Erythroblast (primary cell): Measurements from ENCODE around the gene SPNS3.

Experiments
- DNase-seq, 2 experiments: peaks; one replicate each; lab custom pipeline; 2025; lab: John Stamatoyannopoulos, UW
- GATA1 ChIP-seq: IDR thresholded peaks from 2 replicates; pipeline ENCODE4 v1.6.1; 2011; ENCODE audit warnings: low read depth, mild to moderate bottlenecking, control low read depth, low read length, moderate library complexity
- POLR2A ChIP-seq: IDR thresholded peaks from 2 replicates; pipeline ENCODE4 v1.6.1; 2011; ENCODE audit warnings: mild to moderate bottlenecking, low read length

The SPNS3 gene

GRCh38 chr17:4433515-4434031 lies at the start of gene SPNS3:
SPNS3 (plus strand) TSS chr17:4433940; CDS start chr17:4433968, 28 bp downstream.
- TF ChIP-seq POLR2A: no peak
- TF ChIP-seq GATA1: no peak
- no peak for DNase-seq

- DNase-seq: no peak
- TF ChIP-seq POLR2A: no peak
Observed at GRCh38 chr17:4386406-4386805, 47.3 kb upstream of the SPNS3 start.

- TF ChIP-seq POLR2A: no peak
- TF ChIP-seq GATA1: no peak
- DNase-seq: no peak
Observed at GRCh38 chr17:4387137-4387536, 46.6 kb upstream of the SPNS3 start.

- TF ChIP-seq POLR2A (no peak), GATA1 (no peak)
- DNase-seq: no peak
Observed at GRCh38 chr17:4389079-4389478, 44.7 kb upstream of the SPNS3 start.

- no peak for DNase-seq
- TF ChIP-seq GATA1: no peak
- TF ChIP-seq POLR2A: no peak
Observed at GRCh38 chr17:4393806-4394205, 39.9 kb upstream of the SPNS3 start.

GRCh38 chr17:4394208-4395110 lies 39.3 kb upstream of the SPNS3 start:
- DNase-seq: no peak
- TF ChIP-seq POLR2A (no peak), GATA1 (no peak)

- no peak for DNase-seq
- TF ChIP-seq GATA1: no peak
- no peak for TF ChIP-seq POLR2A
Observed at GRCh38 chr17:4395111-4395478, 38.6 kb upstream of the SPNS3 start.

- TF ChIP-seq GATA1 (no peak), POLR2A (no peak)
- DNase-seq: no peak
Observed at GRCh38 chr17:4397840-4398239, 35.9 kb upstream of the SPNS3 start.

- TF ChIP-seq GATA1 (no peak), POLR2A (no peak)
- DNase-seq: no peak
Observed at GRCh38 chr17:4405038-4405669, 28.6 kb upstream of the SPNS3 start.

- TF ChIP-seq GATA1 (no peak), POLR2A (no peak)
- DNase-seq: no peak
Observed at GRCh38 chr17:4405699-4406098, 28.0 kb upstream of the SPNS3 start.

GRCh38 chr17:4406386-4406785 lies 27.4 kb upstream of the SPNS3 start:
- TF ChIP-seq GATA1: no peak
- TF ChIP-seq POLR2A: no peak
- DNase-seq: no peak

GRCh38 chr17:4407216-4407615 lies 26.5 kb upstream of the SPNS3 start:
- no peak for TF ChIP-seq GATA1
- no peak for TF ChIP-seq POLR2A

GRCh38 chr17:4407851-4408250 lies 25.9 kb upstream of the SPNS3 start:
- no peak for DNase-seq
- TF ChIP-seq GATA1 (no peak), POLR2A (no peak)

More at GRCh38 chr17:4407216-4407615, 26.5 kb upstream of the SPNS3 start:
- DNase-seq: no peak

GRCh38 chr17:4409659-4410058 lies 24.1 kb upstream of the SPNS3 start:
- no peak for TF ChIP-seq GATA1
- no peak for TF ChIP-seq POLR2A
- no peak for DNase-seq

GRCh38 chr17:4411201-4411600 lies 22.5 kb upstream of the SPNS3 start:
- TF ChIP-seq POLR2A: no peak
- DNase-seq: peak; percentile 62 to 63
